H9 (cell line): Measurements from ENCODE around the gene SLC25A39. TPM values are rescaled to one million over a fixed set of nuclear protein-coding genes. Genes with fewer than 3 reads are reported as not detected.

ENCODE experiments used
- DNase-seq: peaks from one replicate; pipeline ENCODE4 v3.0.0-alpha.2; 2017
- H2AFZ ChIP-seq: one replicate; pipeline ENCODE4 v1.6.1; 2013; ENCODE audit warnings: mild to moderate bottlenecking, low read length, control low read depth, moderate library complexity
- H2AK5ac ChIP-seq: 2 replicates; pipeline ENCODE4 v1.6.1; 2013; ENCODE audit warnings: low read length, control low read depth, mixed read lengths; ENCODE audit not compliant: insufficient read length
- H2BK120ac ChIP-seq: one replicate; pipeline ENCODE4 v1.6.1; 2013; ENCODE audit warnings: low read depth, mild to moderate bottlenecking, low read length, control low read depth, inconsistent platforms; ENCODE audit not compliant: poor library complexity, severe bottlenecking
- H2BK12ac ChIP-seq: 2 replicates; pipeline ENCODE4 v1.6.1; 2013; ENCODE audit warnings: low read length, control low read depth, mixed read lengths, low read depth; ENCODE audit not compliant: insufficient read length
- H2BK15ac ChIP-seq: 2 replicates; pipeline ENCODE4 v1.6.1; 2013; ENCODE audit warnings: low read depth, low read length, control low read depth
- H2BK20ac ChIP-seq: one replicate; pipeline ENCODE4 v1.6.1; 2013; ENCODE audit warnings: low read depth, mild to moderate bottlenecking, low read length, control low read depth, inconsistent platforms; ENCODE audit not compliant: poor library complexity, severe bottlenecking
- H2BK5ac ChIP-seq: 2 replicates; pipeline ENCODE4 v1.6.1; 2013; ENCODE audit warnings: low read length, control low read depth, mixed read lengths; ENCODE audit not compliant: insufficient read length
- H3K14ac ChIP-seq: 2 replicates; pipeline ENCODE4 v1.6.1; 2013; ENCODE audit warnings: low read length, control low read depth; ENCODE audit not compliant: insufficient read depth
- H3K18ac ChIP-seq: 2 replicates; pipeline ENCODE4 v1.6.1; 2013; ENCODE audit warnings: low read depth, mild to moderate bottlenecking, mixed read lengths, low read length, control low read depth; ENCODE audit not compliant: insufficient read length
- H3K23ac ChIP-seq: 2 replicates; pipeline ENCODE4 v1.6.1; 2013; ENCODE audit warnings: low read length, control low read depth, mixed read lengths, low read depth; ENCODE audit not compliant: insufficient read length
- H3K23me2 ChIP-seq: 2 replicates; pipeline ENCODE4 v1.6.1; 2013; ENCODE audit warnings: low read depth, mild to moderate bottlenecking, mixed read lengths, low read length, control low read depth; ENCODE audit not compliant: insufficient read length, poor library complexity, severe bottlenecking
- H3K27ac ChIP-seq: 2 replicates; pipeline ENCODE4 v1.5.1; 2013; ENCODE audit warnings: low read length, control low read depth, mixed read lengths, low read depth; ENCODE audit not compliant: insufficient read length
- H3K27me3 ChIP-seq: 2 replicates; pipeline ENCODE4 v1.6.1; 2013; ENCODE audit warnings: low read length, control low read depth, inconsistent platforms; ENCODE audit not compliant: insufficient read depth
- H3K4ac ChIP-seq: 2 replicates; pipeline ENCODE4 v1.6.1; 2013; ENCODE audit warnings: low read depth, mild to moderate bottlenecking, control low read depth, inconsistent platforms, low read length, moderate library complexity
- H3K4me1 ChIP-seq: 2 replicates; pipeline ENCODE4 v1.6.1; 2013; ENCODE audit warnings: low read length, control low read depth, inconsistent platforms; ENCODE audit not compliant: insufficient read depth
- H3K4me2 ChIP-seq: 2 replicates; pipeline ENCODE4 v1.6.1; 2013; ENCODE audit warnings: low read length, control low read depth, mixed read lengths; ENCODE audit not compliant: insufficient read length, insufficient read depth
- H3K56ac ChIP-seq: 2 replicates; pipeline ENCODE4 v1.6.1; 2013; ENCODE audit warnings: low read depth, mild to moderate bottlenecking, mixed read lengths, low read length, control low read depth; ENCODE audit not compliant: insufficient read length
- H3K79me1 ChIP-seq: 2 replicates; pipeline ENCODE4 v1.6.1; 2013; ENCODE audit warnings: low read depth, mild to moderate bottlenecking, moderate library complexity, low read length, control low read depth, inconsistent platforms; ENCODE audit not compliant: insufficient read depth, poor library complexity, severe bottlenecking
- H3K79me2 ChIP-seq: 2 replicates; pipeline ENCODE4 v1.6.1; 2013; ENCODE audit warnings: low read length, control low read depth, inconsistent platforms; ENCODE audit not compliant: insufficient read depth
- H3K9ac ChIP-seq: 2 replicates; pipeline ENCODE4 v1.6.1; 2013; ENCODE audit warnings: low read length, control low read depth, mixed read lengths; ENCODE audit not compliant: insufficient read length; ENCODE audit errors: extremely low read depth
- H3K9me3 ChIP-seq: one replicate; pipeline ENCODE4 v1.6.1; 2013; ENCODE audit warnings: low read depth, low read length, inconsistent platforms; ENCODE audit not compliant: control insufficient read depth
- H3T11ph ChIP-seq: one replicate; pipeline ENCODE4 v1.6.1; 2013; ENCODE audit warnings: mild to moderate bottlenecking, low read length, control low read depth, inconsistent platforms
- H4K20me1 ChIP-seq: one replicate; pipeline ENCODE4 v1.6.1; 2013; ENCODE audit not compliant: control insufficient read depth, insufficient read length, insufficient read depth
- H4K5ac ChIP-seq: 2 replicates; pipeline ENCODE4 v1.6.1; 2013; ENCODE audit warnings: low read depth, mild to moderate bottlenecking, mixed read lengths, low read length, control low read depth; ENCODE audit not compliant: insufficient read length
- H4K8ac ChIP-seq: replicated peaks from 2 replicates; pipeline ENCODE4 v1.6.1; 2013; ENCODE audit warnings: low read length, control low read depth, mixed read lengths, low read depth; ENCODE audit not compliant: insufficient read length
- H4K91ac ChIP-seq: 2 replicates; pipeline ENCODE4 v1.6.1; 2013; ENCODE audit warnings: low read depth, mild to moderate bottlenecking, moderate library complexity, mixed read lengths, low read length, control low read depth; ENCODE audit not compliant: insufficient read length
- H3K27ac Mint-ChIP-seq, 3 experiments: 2 replicates in 2 of 3; 3 replicates in 1 of 3; pipeline ENCODE4 v1.8.0; 2020 to 2021; ENCODE audit warnings: mixed read lengths in 3 of 3, mild to moderate bottlenecking in 1 of 3, moderate library complexity in 1 of 3
- H3K27me3 Mint-ChIP-seq: 2 replicates; pipeline ENCODE4 v1.8.0; 2021; ENCODE audit warnings: low read depth, mild to moderate bottlenecking, moderate library complexity, mixed read lengths
- H3K36me3 Mint-ChIP-seq, 3 experiments: 2 replicates in 2 of 3; 3 replicates in 1 of 3; pipeline ENCODE4 v1.8.0; 2020 to 2021; ENCODE audit warnings: low read depth in 3 of 3, mixed read lengths in 3 of 3; ENCODE audit not compliant: insufficient read depth in 1 of 3
- H3K4me1 Mint-ChIP-seq, 2 experiments: 2 replicates each; pipeline ENCODE4 v1.8.0; 2020; ENCODE audit warnings: mixed read lengths in 2 of 2
- H3K4me3 Mint-ChIP-seq, 2 experiments: 2 replicates in 1 of 2; 3 replicates in 1 of 2; pipeline ENCODE4 v1.8.0; 2020 to 2021; ENCODE audit warnings: mild to moderate bottlenecking in 2 of 2, mixed read lengths in 2 of 2, moderate library complexity in 1 of 2
- H3K9me3 Mint-ChIP-seq, 2 experiments: 2 replicates in 1 of 2; 3 replicates in 1 of 2; pipeline ENCODE4 v1.8.0; 2020; ENCODE audit warnings: mild to moderate bottlenecking in 2 of 2, mixed read lengths in 2 of 2, moderate library complexity in 1 of 2
- WGBS: extraction: QIAGEN DNeasy Blood & Tissue Kit; methylation state at CpG from one replicate; pipeline ENCODE4 v1.1.7; 2013; ENCODE audit warnings: missing lambda C conversion rate, low lambda C conversion rate, mixed read lengths; ENCODE audit not compliant: insufficient read length; ENCODE audit errors: extremely low coverage; 5-methylcytosine and 5-hydroxymethylcytosine counted together
- total RNA-seq: library from RNA; stranded (reverse); gene quantifications from 2 replicates; pipeline ENCODE4 v1.2.1, GENCODE V29; 2021
- TF ChIP-seq, protein P1 (sequence below): fragments of 200-600 bp; sonication (generic); conservative IDR thresholded peaks from 3 replicates; pipeline ENCODE4 v1.8.0; 2021; ENCODE audit warnings: antibody characterized with exemption, mild to moderate bottlenecking

Gene SLC25A39
- total RNA-seq, 1 experiment from 2014 or later = 227 TPM

DNA sequence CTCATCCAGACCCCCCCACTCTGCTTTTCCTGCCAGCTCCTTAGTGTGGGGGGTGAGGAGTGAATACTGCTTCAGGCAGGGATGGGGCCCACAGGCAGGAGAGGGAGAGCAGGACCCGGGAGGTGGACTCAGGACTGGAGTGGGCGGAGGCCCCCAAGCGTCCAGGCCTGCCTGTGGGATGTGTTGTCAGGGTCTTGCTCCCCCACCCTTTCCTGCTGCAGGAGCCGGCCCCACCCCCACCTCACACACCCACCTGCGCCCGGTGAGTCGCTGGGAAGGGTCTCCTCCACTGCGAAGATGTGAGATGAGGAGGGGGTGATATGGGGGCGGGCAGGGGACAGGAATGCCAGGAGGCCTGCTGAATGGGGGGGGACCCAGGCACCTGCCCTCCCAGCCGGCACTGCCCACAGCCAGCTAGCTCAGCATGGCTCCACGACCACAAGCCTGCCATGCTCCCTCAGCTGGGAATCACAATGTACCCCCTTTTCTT, 37.9 kb upstream of the SLC25A39 start:
- H3K27ac ChIP-seq = no peak overlapping the region
- DNase-seq = no peak
- Mint-ChIP-seq H3K4me1 (peaks cover 22 to 36% of the 10 kb centered on the region in 2 experiments), H3K36me3 (peaks cover 0 to 15% (median 9%) of the 10 kb centered on the region in 3 experiments; a peak in 5 of 7 replicates), H3K27ac (no peak overlapping the region), H3K4me3 (peak overlapping the region; percentile 75 to 90), H3K9me3 (no peaks in the 10 kb centered on the region), H3K27me3 (peaks cover 35% of the 10 kb centered on the region)
- H4K8ac ChIP-seq = no peak overlapping the region
- no peak overlapping the region for H3K9ac ChIP-seq
- H3K56ac ChIP-seq = no peak overlapping the region
- no peak overlapping the region for H2BK5ac ChIP-seq
- TF ChIP-seq, protein P1, sequence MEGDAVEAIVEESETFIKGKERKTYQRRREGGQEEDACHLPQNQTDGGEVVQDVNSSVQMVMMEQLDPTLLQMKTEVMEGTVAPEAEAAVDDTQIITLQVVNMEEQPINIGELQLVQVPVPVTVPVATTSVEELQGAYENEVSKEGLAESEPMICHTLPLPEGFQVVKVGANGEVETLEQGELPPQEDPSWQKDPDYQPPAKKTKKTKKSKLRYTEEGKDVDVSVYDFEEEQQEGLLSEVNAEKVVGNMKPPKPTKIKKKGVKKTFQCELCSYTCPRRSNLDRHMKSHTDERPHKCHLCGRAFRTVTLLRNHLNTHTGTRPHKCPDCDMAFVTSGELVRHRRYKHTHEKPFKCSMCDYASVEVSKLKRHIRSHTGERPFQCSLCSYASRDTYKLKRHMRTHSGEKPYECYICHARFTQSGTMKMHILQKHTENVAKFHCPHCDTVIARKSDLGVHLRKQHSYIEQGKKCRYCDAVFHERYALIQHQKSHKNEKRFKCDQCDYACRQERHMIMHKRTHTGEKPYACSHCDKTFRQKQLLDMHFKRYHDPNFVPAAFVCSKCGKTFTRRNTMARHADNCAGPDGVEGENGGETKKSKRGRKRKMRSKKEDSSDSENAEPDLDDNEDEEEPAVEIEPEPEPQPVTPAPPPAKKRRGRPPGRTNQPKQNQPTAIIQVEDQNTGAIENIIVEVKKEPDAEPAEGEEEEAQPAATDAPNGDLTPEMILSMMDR = no peak
- H3K23ac ChIP-seq = no peak overlapping the region
- no peaks in the 10 kb centered on the region for H3K79me2 ChIP-seq
- H2BK120ac ChIP-seq = no peak overlapping the region
- no peaks in the 10 kb centered on the region for H3K9me3 ChIP-seq
- H3K79me1 ChIP-seq = no peaks in the 10 kb centered on the region
- no peak overlapping the region for H2AK5ac ChIP-seq
- H4K5ac ChIP-seq = no peak overlapping the region
- no peak overlapping the region for H2BK12ac ChIP-seq
- H2BK20ac ChIP-seq = no peak overlapping the region
- no peak overlapping the region for H3K14ac ChIP-seq
- H3K23me2 ChIP-seq = peaks cover 13% of the 10 kb centered on the region
- WGBS = no CpG with 5 or more reads among the region's 11 CpGs
- no peak overlapping the region for H4K91ac ChIP-seq
- H2BK15ac ChIP-seq = no peak overlapping the region
- peak overlapping the region; percentile 58 for H3K4me2 ChIP-seq
- H3K4ac ChIP-seq = no peak overlapping the region
- H3T11ph ChIP-seq = no peak overlapping the region
- no peaks in the 10 kb centered on the region for H4K20me1 ChIP-seq
- H3K18ac ChIP-seq = no peak overlapping the region
- no peak overlapping the region for H2AFZ ChIP-seq
- H3K27me3 ChIP-seq = no peaks in the 10 kb centered on the region
- peaks cover 14% of the 10 kb centered on the region for H3K4me1 ChIP-seq
